ENCODE measurements around the gene MAPK10. TPM values are rescaled to one million over a fixed set of nuclear protein-coding genes. Genes with fewer than 3 reads are reported as not detected.

MAPK10 gene
- total RNA-seq, 2 experiments from 2014 or later: 0.45 TPM; not detected in 1

GRCh38 chr4:86367577-86367976 is 7.7 kb upstream of the MAPK10 start:
- POLR2A ChIA-PET: no interaction called here
- no peaks in the 10 kb centered on the region for H3K4me1 Mint-ChIP-seq
- no peak for DNase-seq

GRCh38 chr4:86366920-86367319 is 7.1 kb upstream of the MAPK10 start:
- Mint-ChIP-seq H3K9me3 (peaks cover under 1% of the 10 kb centered on the region), H3K27ac (no peak overlapping the region), H3K36me3 (ENCODE audit: low read depth) (no peaks in the 10 kb centered on the region), H3K27me3 (no peaks in the 10 kb centered on the region), H3K4me1 (no peaks in the 10 kb centered on the region), H3K4me3 (no peak overlapping the region)
- POLR2A ChIA-PET: no interaction called here
- CTCF ChIA-PET: no interaction called here
- DNase-seq: no peak

More at GRCh38 chr4:86367577-86367976, 7.7 kb upstream of the MAPK10 start:
- Mint-ChIP-seq H3K36me3 (ENCODE audit: low read depth) (no peaks in the 10 kb centered on the region), H3K9me3 (peaks cover 2% of the 10 kb centered on the region), H3K27me3 (no peaks in the 10 kb centered on the region), H3K4me3 (no peak overlapping the region), H3K27ac (no peak overlapping the region)
- CTCF ChIA-PET: no interaction called here

- H3K9me3 Mint-ChIP-seq: no peaks in the 10 kb centered on the region
- peaks cover 12% of the 10 kb centered on the region for H3K4me1 Mint-ChIP-seq
- H3K27ac Mint-ChIP-seq: no peak overlapping the region
- POLR2A ChIA-PET: no interaction called here
- DNase-seq: no peak
- CTCF ChIA-PET: no interaction called here
- H3K4me3 Mint-ChIP-seq: no peak overlapping the region
- H3K36me3 Mint-ChIP-seq (ENCODE audit: low read depth): no peaks in the 10 kb centered on the region
- no peaks in the 10 kb centered on the region for H3K27me3 Mint-ChIP-seq
Observed at GRCh38 chr4:86362510-86362909, 2.7 kb upstream of the MAPK10 start.

GRCh38 chr4:86358257-86358656 is 1.6 kb downstream of the MAPK10 start:
- CTCF ChIA-PET: interaction anchor here (1.1 kb wide), 1 partner anchor 10 kb away, joined by 3 read pairs; no protein-coding TSS in a partner anchor
- H3K36me3 Mint-ChIP-seq (ENCODE audit: low read depth): no peaks in the 10 kb centered on the region

GRCh38 chr4:86357608-86358007 is 2.2 kb downstream of the MAPK10 start:
- Mint-ChIP-seq H3K27ac (no peak overlapping the region), H3K27me3 (peaks cover 2% of the 10 kb centered on the region), H3K4me3 (no peak overlapping the region), H3K36me3 (ENCODE audit: low read depth) (no peaks in the 10 kb centered on the region), H3K4me1 (peaks cover 15% of the 10 kb centered on the region), H3K9me3 (no peaks in the 10 kb centered on the region)
- no peak for DNase-seq
- POLR2A ChIA-PET: no interaction called here
- CTCF ChIA-PET: no interaction called here

More at GRCh38 chr4:86358257-86358656, 1.6 kb downstream of the MAPK10 start:
- H3K27ac Mint-ChIP-seq: no peak overlapping the region
- peaks cover 15% of the 10 kb centered on the region for H3K4me1 Mint-ChIP-seq
- no peak for DNase-seq
- H3K27me3 Mint-ChIP-seq: peaks cover 2% of the 10 kb centered on the region
- no peak overlapping the region for H3K4me3 Mint-ChIP-seq
- POLR2A ChIA-PET: no interaction called here
- H3K9me3 Mint-ChIP-seq: no peaks in the 10 kb centered on the region

GRCh38 chr4:86356425-86357210 is 3.2 kb downstream of the MAPK10 start:
- ChIA-PET CTCF (no interaction called here), POLR2A (no interaction called here)
- H3K36me3 Mint-ChIP-seq (ENCODE audit: low read depth): no peaks in the 10 kb centered on the region
- peaks cover 2% of the 10 kb centered on the region for H3K27me3 Mint-ChIP-seq
- DNase-seq: no peak
- H3K9me3 Mint-ChIP-seq: no peaks in the 10 kb centered on the region
- no peak overlapping the region for H3K27ac Mint-ChIP-seq
- peaks cover 15% of the 10 kb centered on the region for H3K4me1 Mint-ChIP-seq
- H3K4me3 Mint-ChIP-seq: no peak overlapping the region

GRCh38 chr4:86354390-86354789 is 5.5 kb downstream of the MAPK10 start:
- ChIA-PET CTCF (no interaction called here), POLR2A (no interaction called here)
- H3K36me3 Mint-ChIP-seq (ENCODE audit: low read depth): no peaks in the 10 kb centered on the region
- H3K27ac Mint-ChIP-seq: no peak overlapping the region
- H3K27me3 Mint-ChIP-seq: peaks cover 2% of the 10 kb centered on the region
- DNase-seq: no peak
- no peaks in the 10 kb centered on the region for H3K9me3 Mint-ChIP-seq
- no peak overlapping the region for H3K4me3 Mint-ChIP-seq
- H3K4me1 Mint-ChIP-seq: peaks cover 4% of the 10 kb centered on the region

- ChIA-PET CTCF (no interaction called here), POLR2A (no interaction called here)
- Mint-ChIP-seq H3K4me3 (no peak overlapping the region), H3K27ac (no peak overlapping the region), H3K27me3 (no peaks in the 10 kb centered on the region), H3K4me1 (no peaks in the 10 kb centered on the region), H3K36me3 (ENCODE audit: low read depth) (no peaks in the 10 kb centered on the region), H3K9me3 (no peaks in the 10 kb centered on the region)
- no peak for DNase-seq
Observed at GRCh38 chr4:86346320-86346719, 13.5 kb downstream of the MAPK10 start.

GRCh38 chr4:86344127-86344526 is 15.7 kb downstream of the MAPK10 start:
- ChIA-PET POLR2A (no interaction called here), CTCF (no interaction called here)

GRCh38 chr4:86338989-86339388 is 20.9 kb downstream of the MAPK10 start:
- POLR2A ChIA-PET: no interaction called here
- Mint-ChIP-seq H3K27me3 (no peaks in the 10 kb centered on the region), H3K9me3 (no peaks in the 10 kb centered on the region), H3K27ac (no peak overlapping the region), H3K4me3 (no peak overlapping the region), H3K36me3 (ENCODE audit: low read depth) (no peaks in the 10 kb centered on the region), H3K4me1 (no peaks in the 10 kb centered on the region)
- DNase-seq: no peak
- CTCF ChIA-PET: no interaction called here

More at GRCh38 chr4:86344127-86344526, 15.7 kb downstream of the MAPK10 start:
- no peak for DNase-seq
- Mint-ChIP-seq H3K36me3 (ENCODE audit: low read depth) (no peaks in the 10 kb centered on the region), H3K4me3 (no peak overlapping the region), H3K4me1 (no peaks in the 10 kb centered on the region), H3K27me3 (no peaks in the 10 kb centered on the region), H3K9me3 (no peaks in the 10 kb centered on the region), H3K27ac (no peak overlapping the region)

- Mint-ChIP-seq H3K27me3 (no peaks in the 10 kb centered on the region), H3K9me3 (no peaks in the 10 kb centered on the region), H3K36me3 (ENCODE audit: low read depth) (no peaks in the 10 kb centered on the region), H3K4me3 (no peak overlapping the region), H3K27ac (no peak overlapping the region), H3K4me1 (no peaks in the 10 kb centered on the region)
- CTCF ChIA-PET: no interaction called here
- POLR2A ChIA-PET: no interaction called here
- DNase-seq: no peak
Observed at GRCh38 chr4:86338521-86338920, 21.3 kb downstream of the MAPK10 start.

- ChIA-PET CTCF (no interaction called here), POLR2A (no interaction called here)
- H3K36me3 Mint-ChIP-seq (ENCODE audit: low read depth): no peaks in the 10 kb centered on the region
Observed at GRCh38 chr4:86334020-86334750, 25.7 kb downstream of the MAPK10 start.

GRCh38 chr4:86333236-86333635 is 26.6 kb downstream of the MAPK10 start:
- Mint-ChIP-seq H3K9me3 (no peaks in the 10 kb centered on the region), H3K4me3 (no peak overlapping the region), H3K36me3 (ENCODE audit: low read depth) (no peaks in the 10 kb centered on the region), H3K4me1 (no peaks in the 10 kb centered on the region), H3K27ac (no peak overlapping the region), H3K27me3 (no peaks in the 10 kb centered on the region)
- CTCF ChIA-PET: no interaction called here
- no peak for DNase-seq
- POLR2A ChIA-PET: no interaction called here

More at GRCh38 chr4:86334020-86334750, 25.7 kb downstream of the MAPK10 start:
- no peak overlapping the region for H3K27ac Mint-ChIP-seq
- H3K4me1 Mint-ChIP-seq: no peaks in the 10 kb centered on the region
- no peaks in the 10 kb centered on the region for H3K9me3 Mint-ChIP-seq
- H3K4me3 Mint-ChIP-seq: no peak overlapping the region
- no peaks in the 10 kb centered on the region for H3K27me3 Mint-ChIP-seq
- no peak for DNase-seq

Data from activated CD4-positive, alpha-beta memory T cell treated with anti-CD3 and anti-CD28 coated beads, Interleukin-2, amount 10 ng/mL, durations not matched to agents 7 days and 5 days (primary cell).